DLD1 (cell line): ENCODE data around the gene TP53I13.

Source experiments
- in situ Hi-C: cut with HindIII; loops from 2 replicates; pipeline ENCODE4 v1.10.0; 2017; ENCODE audit warnings: low sequenced_read_pairs

The TP53I13 gene

DNA sequence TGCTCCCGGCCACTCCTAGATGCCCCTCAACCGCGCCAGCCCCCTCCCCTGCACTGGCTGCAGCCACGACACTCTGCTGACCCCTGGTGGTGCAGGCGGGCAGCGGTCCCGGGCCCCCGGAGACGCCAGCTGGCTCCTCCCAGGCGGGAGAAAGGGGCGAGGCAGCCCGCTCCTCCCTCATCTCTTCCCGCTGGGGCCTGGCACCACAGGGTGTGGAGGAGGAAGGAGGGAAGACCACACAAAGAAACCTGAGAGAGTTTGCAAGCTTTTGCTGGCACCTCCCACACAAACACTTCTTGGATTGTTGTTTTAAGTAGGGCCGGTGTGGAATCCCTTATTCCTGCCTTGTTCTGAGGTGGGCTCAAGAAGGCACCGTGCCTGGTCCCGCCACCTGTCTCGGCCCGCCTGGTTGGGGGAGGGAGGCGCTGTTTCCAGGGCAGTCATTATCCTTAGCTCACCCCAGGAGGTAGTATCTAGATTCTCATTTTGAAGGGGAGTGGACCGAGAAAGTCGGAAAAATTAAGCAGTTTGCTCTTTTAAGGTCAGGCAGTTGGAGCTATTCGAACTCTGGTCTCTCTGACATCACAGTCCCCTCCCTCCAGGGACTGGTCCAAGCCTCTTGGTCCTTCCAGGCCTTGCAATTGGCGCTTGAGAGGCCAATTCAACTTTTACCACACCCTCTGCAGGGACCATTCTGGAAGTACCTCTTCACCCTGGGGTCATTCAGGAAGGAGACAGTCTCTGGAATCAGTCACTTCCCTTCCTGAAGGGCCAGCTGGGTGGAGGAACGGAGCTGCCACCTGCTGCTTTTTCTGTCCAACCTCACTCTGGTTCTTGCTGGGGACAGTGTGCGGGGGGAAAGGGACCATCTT lies 23.5 kb downstream of the TP53I13 start:
- in situ Hi-C loops, result no loop called here

DNA sequence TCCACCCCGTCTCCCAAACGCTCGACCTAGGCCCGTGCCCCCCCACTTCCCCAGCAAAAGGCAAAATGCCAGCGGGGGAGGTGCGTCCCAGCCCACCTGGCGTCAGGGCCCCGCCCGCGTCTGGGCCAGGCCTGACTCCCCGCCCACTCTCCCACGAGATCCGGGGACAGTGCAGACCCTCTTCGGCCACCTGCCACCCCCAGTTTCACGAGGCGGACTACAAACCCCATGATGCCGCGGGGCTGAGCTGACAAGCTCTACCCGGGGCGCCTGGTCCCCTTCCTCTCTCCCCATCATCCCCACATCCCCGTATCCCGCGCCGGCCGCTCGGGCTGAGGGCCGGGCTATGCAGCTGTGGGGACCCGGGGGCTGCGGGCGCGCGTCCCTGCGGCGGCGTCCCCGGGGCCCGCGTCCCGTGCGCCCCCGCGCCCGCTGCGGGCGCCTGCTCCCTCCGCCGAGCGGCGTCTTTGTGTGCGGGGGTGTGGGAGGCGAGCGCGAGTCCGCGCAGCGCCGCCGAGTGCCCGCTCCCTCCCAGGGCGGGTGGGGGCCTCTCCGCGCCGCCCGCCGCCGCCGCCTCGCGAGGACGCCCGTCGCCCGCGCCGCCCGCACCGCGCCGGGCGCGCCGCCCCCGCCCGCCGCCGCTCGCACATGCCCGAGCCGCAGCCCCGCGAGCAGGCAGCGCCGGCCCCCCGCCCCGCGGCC lies 24.5 kb downstream of the TP53I13 start, which contains the start of gene ANKRD13B:
Gene ANKRD13B, plus strand, starts transcription at position 283 of the 702 bp plus-strand sequence. CDS start 490 bp downstream, outside the sequence.
- in situ Hi-C loops, result no loop called here

- in situ Hi-C loops, result no loop called here
Measured at GRCh38 chr17:29593591-29594518, 25.4 kb downstream of the TP53I13 start.

DNA sequence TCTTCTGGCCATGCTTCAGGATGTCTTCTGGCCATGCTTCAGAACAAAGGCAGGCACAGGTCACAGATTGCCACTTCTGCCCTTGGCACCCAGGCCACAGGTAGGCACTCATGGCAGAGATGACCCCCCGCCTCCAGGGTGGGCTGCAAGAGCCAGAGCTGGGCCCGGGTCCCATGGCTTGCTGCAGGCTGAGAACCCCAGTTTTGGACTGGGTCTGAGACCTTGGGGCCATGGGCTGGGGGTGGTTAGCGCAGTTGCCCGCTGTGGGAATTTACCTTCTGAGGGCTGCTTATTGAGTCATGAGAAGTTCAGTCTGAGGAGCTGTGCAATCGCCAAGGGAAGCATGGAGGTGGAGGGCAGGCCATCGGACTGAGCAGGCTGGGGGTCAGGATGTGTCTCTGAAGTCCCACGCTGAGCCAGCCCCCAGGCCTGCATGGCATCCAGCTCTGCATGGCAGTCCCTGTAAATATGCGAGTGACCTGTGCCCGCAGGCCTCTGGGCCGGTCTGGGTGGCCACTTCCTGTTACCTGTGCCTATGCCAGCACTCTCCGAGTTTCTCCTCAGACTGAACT lies 26.1 kb downstream of the TP53I13 start:
- in situ Hi-C loops, result no loop called here

- in situ Hi-C loops, result no loop called here
Measured at GRCh38 chr17:29595107-29595942, 26.8 kb downstream of the TP53I13 start.

- in situ Hi-C loops, result no loop called here
Measured at GRCh38 chr17:29595943-29596774, 27.7 kb downstream of the TP53I13 start.

DNA sequence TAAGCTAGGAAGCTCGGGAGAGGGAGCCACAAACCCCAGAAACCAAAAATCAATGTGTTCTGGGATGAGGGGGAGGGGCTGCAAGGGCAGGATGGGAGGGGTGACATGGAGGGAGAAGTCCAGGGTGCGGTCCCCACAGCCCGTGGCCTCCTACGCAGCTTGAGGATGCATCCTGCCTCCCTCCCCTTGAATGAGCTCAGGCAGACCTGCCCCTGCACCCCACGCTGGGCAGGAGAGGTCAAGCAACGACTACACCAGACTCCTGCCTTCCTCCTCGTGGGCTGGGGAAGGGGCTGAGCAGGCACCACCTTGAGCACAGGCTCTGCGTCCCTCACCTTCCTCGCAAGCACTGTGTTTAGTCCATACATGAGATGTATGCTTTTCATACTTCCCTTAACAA lies 28.3 kb downstream of the TP53I13 start:
- in situ Hi-C loops, result no loop called here

DNA sequence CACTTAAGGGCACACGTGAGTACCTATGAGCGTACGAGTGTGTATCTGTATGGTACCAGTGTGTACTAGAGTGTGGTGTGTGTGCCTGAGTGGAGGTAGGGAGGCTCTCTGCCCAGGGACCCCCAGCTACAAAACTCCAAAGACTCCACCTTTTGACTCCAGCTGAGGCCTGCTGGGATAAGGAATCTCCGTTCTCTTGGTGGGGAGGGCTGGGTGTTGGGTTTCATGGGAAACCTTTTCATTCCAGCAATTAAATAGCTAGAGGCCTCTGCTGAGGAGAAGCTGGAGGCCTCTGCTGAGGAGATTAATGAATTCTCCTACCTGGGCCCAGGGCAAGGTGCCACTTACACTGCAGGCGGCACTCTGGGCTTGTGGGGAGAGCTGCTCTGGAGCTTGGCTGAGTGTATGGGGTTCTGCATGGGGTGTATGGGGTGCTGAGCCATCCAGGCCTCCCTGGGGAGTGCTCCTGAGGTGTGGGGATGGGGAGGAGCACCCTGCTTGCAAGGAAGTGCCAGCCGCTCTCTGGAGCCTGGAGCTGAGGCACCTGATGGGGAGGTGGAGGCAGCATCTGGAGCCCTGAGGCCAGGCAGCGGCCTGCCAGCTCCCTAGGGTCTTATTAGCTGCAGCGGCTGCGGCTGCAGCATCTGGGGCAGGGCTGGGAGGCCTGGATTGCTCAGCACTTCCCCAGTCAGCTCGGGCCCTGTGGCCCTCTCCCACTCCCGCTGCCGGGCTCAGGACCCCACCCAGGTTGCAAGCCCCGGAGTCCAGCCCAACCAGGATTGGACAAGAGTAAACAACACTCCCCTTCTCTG lies 29.1 kb downstream of the TP53I13 start:
- in situ Hi-C loops, result no loop called here

- in situ Hi-C loops, result no loop called here
Measured at GRCh38 chr17:29603109-29603674, 34.7 kb downstream of the TP53I13 start.

GRCh38 chr17:29607557-29608195 lies 39.2 kb downstream of the TP53I13 start:
- in situ Hi-C loops, result no loop called here

DNA sequence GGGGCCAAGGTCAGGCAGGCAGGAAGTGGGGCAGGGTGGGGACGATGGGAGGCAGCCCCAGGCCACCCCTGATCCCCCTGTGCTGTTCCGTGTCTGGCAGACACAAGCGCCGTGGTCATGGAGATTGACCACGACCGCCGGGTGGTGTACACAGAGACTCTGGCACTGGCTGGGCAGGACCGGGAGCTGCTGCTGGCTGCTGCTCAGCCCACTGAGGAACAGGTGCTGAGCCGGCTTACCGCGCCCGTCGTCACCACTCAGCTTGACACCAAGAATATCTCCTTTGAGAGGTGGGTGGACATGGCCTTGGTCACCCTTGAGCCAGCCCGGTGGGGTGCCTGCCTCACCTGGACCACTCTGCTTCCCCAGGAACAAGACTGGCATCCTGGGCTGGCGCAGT lies 40.5 kb downstream of the TP53I13 start:
- in situ Hi-C loops, result no loop called here

DNA sequence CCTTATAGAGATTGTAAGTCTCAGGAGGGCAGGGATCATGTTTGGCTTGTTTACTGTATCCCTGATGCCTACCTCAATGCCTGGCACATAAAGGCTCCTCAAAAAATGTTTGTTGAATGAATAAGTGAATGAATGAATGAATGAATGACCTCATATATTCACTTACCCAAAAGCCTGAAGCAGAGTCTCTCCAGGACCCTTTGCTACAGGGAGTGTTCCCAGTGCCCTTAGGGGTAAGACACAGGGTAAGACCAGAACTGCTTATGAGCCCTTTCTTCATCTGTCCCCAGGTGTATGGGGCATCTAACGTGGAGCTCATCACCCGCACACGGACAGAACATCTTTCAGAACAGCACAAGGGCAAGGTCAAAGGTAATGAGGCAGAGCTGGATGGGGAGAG lies 41.9 kb downstream of the TP53I13 start:
- in situ Hi-C loops, result no loop called here

GRCh38 chr17:29611351-29612093 lies 43.0 kb downstream of the TP53I13 start:
- in situ Hi-C loops, result no loop called here

GRCh38 chr17:29612094-29612403 lies 43.5 kb downstream of the TP53I13 start:
- in situ Hi-C loops, result no loop called here

GRCh38 chr17:29612404-29613280 lies 44.1 kb downstream of the TP53I13 start:
- in situ Hi-C loops, result no loop called here

DNA sequence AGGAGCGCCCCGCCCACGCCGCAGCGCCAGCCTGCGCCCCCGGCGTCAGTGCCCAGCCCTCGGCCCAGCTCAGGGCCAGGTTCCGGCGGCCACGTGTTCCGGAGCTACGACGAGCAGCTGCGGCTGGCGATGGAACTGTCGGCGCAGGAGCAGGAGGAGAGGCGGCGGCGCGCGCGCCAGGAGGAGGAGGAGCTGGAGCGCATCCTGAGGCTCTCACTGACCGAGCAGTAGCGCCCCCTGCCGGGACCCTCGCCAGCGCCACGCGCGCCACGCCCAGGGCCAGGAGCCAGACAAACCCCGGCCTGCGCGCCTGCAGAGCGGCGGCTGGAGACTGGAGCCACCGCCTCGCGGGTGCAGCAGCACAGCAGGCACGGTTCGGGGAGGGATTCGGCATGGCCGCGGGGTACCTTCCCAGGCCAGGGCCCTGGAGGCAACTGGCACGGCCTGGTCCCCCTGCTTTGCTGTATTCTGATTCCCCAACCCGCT lies 44.9 kb downstream of the TP53I13 start:
- in situ Hi-C loops, result no loop called here
